Measurements from ENCODE around the gene ADGRG3. TPM values are rescaled to one million over a fixed set of nuclear protein-coding genes. Genes with fewer than 3 reads are reported as not detected.

Gene ADGRG3
- total RNA-seq, 1 experiment from 2014 or later, result 0.46 TPM

- H3K27ac ChIP-seq (ENCODE audit: insufficient read length, low read depth, low read length), result no peak overlapping the region
- no peak overlapping the region for H4K91ac ChIP-seq (ENCODE audit: insufficient read length, low read depth, low read length)
- H4K20me1 ChIP-seq (ENCODE audit: control insufficient read depth, insufficient read depth, insufficient read length), result no peaks in the 10 kb centered on the region
- H3K9ac ChIP-seq (ENCODE audit: extremely low read depth, insufficient read length, low read length), result no peak overlapping the region
- H2BK12ac ChIP-seq (ENCODE audit: insufficient read length, low read depth, low read length), result no peak overlapping the region
- Mint-ChIP-seq H3K9me3 (no peaks in the 10 kb centered on the region), H3K4me1 (peaks cover 12 to 31% of the 10 kb centered on the region in 2 experiments), H3K36me3 (ENCODE audit: insufficient read depth in 1 of 3, low read depth in 3 of 3) (no peaks in the 10 kb centered on the region), H3K27me3 (ENCODE audit: low read depth) (peaks cover 45% of the 10 kb centered on the region), H3K4me3 (peak overlapping the region in 1 of 2 experiments; percentile 54; a peak in 2 of 5 replicates), H3K27ac (no peak overlapping the region)
- WGBS (ENCODE audit: extremely low coverage, insufficient read length, low lambda C conversion rate), result no CpG with 5 or more reads among the region's 23 CpGs
- H2BK15ac ChIP-seq (ENCODE audit: low read depth, low read length), result no peak overlapping the region
- peak; percentile 78 for DNase-seq
- H3K9me3 ChIP-seq (ENCODE audit: control insufficient read depth, low read depth, low read length), result no peaks in the 10 kb centered on the region
- no peaks in the 10 kb centered on the region for H3K79me2 ChIP-seq (ENCODE audit: insufficient read depth, low read length)
- no peak overlapping the region for H2AFZ ChIP-seq (ENCODE audit: low read length)
- no peak overlapping the region for H3K23ac ChIP-seq (ENCODE audit: insufficient read length, low read depth, low read length)
- H3K14ac ChIP-seq (ENCODE audit: insufficient read depth, low read length), result no peak overlapping the region
- no peak overlapping the region for H3T11ph ChIP-seq (ENCODE audit: low read length)
- H4K5ac ChIP-seq (ENCODE audit: insufficient read length, low read depth, low read length), result no peak overlapping the region
- no peak overlapping the region for H2BK5ac ChIP-seq (ENCODE audit: insufficient read length, low read length)
- no peak overlapping the region for H3K56ac ChIP-seq (ENCODE audit: insufficient read length, low read depth, low read length)
- TF ChIP-seq CTCF (conservative IDR thresholded peaks at IDR 0.05), result no peak
- no peaks in the 10 kb centered on the region for H3K4me1 ChIP-seq (ENCODE audit: insufficient read depth, low read length)
- H2BK20ac ChIP-seq (ENCODE audit: low read depth, low read length, poor library complexity, severe bottlenecking), result no peak overlapping the region
- peak overlapping the region; percentile 19 for H3K4me2 ChIP-seq (ENCODE audit: insufficient read depth, insufficient read length, low read length)
- peaks cover 2% of the 10 kb centered on the region; the same call in 1 of the 2 replicates for H3K27me3 ChIP-seq (ENCODE audit: insufficient read depth, low read length)
- no peak overlapping the region for H4K8ac ChIP-seq (replicated peaks; ENCODE audit: insufficient read length, low read depth, low read length)
- H2BK120ac ChIP-seq (ENCODE audit: low read depth, low read length, poor library complexity, severe bottlenecking), result no peak overlapping the region
- H3K23me2 ChIP-seq (ENCODE audit: insufficient read length, low read depth, low read length, poor library complexity, severe bottlenecking), result no peaks in the 10 kb centered on the region
- H2AK5ac ChIP-seq (ENCODE audit: insufficient read length, low read length), result no peak overlapping the region
- H3K4ac ChIP-seq (ENCODE audit: low read depth, low read length), result no peak overlapping the region
- no peaks in the 10 kb centered on the region for H3K79me1 ChIP-seq (ENCODE audit: insufficient read depth, low read depth, low read length, poor library complexity, severe bottlenecking)
- no peak overlapping the region for H3K18ac ChIP-seq (ENCODE audit: insufficient read length, low read depth, low read length)
These were observed 28.8 kb upstream of the ADGRG3 start for GRCh38 chr16:57639172-57639887.
